Stimulated activated effector memory CD8-positive, alpha-beta T cell treated with anti-CD3 and anti-CD28 coated beads, Interleukin-12 subunit alpha, Interleukin-12 subunit beta, amount 100 ng/mL, for 72 hours (primary cell): Measurements from ENCODE around the gene PDIK1L.

ENCODE experiments used
- ATAC-seq: fragments of 150-1000 bp; cut with Tn5 transposase; 2 replicates; pipeline ENCODE4 v1.10.0; 2021
- DNase-seq, 2 donors: peaks; one replicate each; pipeline ENCODE4 v3.0.0; 2021 to 2022; ENCODE audit warnings: low spot score in 2 of 2
- H3K27ac Mint-ChIP-seq: one replicate; pipeline ENCODE4 v1.8.0; 2022; ENCODE audit warnings: mild to moderate bottlenecking, mixed read lengths
- H3K36me3 Mint-ChIP-seq: one replicate; pipeline ENCODE4 v1.8.0; 2022; ENCODE audit warnings: mild to moderate bottlenecking, mixed read lengths
- H3K4me1 Mint-ChIP-seq: one replicate; pipeline ENCODE4 v1.8.0; 2022; ENCODE audit warnings: mixed read lengths
- H3K4me3 Mint-ChIP-seq: one replicate; pipeline ENCODE4 v1.8.0; 2022; ENCODE audit warnings: mild to moderate bottlenecking, mixed read lengths
- H3K9me3 Mint-ChIP-seq: one replicate; pipeline ENCODE4 v1.8.0; 2022; ENCODE audit warnings: mixed read lengths

Gene PDIK1L

GRCh38 chr1:26125946-26126320 is 14.3 kb downstream of the PDIK1L start:
- Mint-ChIP-seq H3K9me3 (no peaks in the 10 kb centered on the region), H3K4me1 (peaks cover 26% of the 10 kb centered on the region), H3K36me3 (peaks cover 37% of the 10 kb centered on the region), H3K27ac (peak overlapping the region; percentile 89), H3K4me3 (peak overlapping the region; percentile 39)
- ATAC-seq: no peak
- DNase-seq: no peak

GRCh38 chr1:26126321-26127084 is 14.9 kb downstream of the PDIK1L start:
- H3K4me1 Mint-ChIP-seq: peaks cover 26% of the 10 kb centered on the region

GRCh38 chr1:26127235-26128163 is 15.9 kb downstream of the PDIK1L start:
- Mint-ChIP-seq H3K27ac (no peak overlapping the region), H3K4me3 (peak overlapping the region; percentile 7), H3K4me1 (peaks cover 26% of the 10 kb centered on the region), H3K36me3 (peaks cover 25% of the 10 kb centered on the region), H3K9me3 (no peaks in the 10 kb centered on the region)
- ATAC-seq (no peak), DNase-seq (no peak)

More at GRCh38 chr1:26126321-26127084, 14.9 kb downstream of the PDIK1L start:
- Mint-ChIP-seq H3K27ac (peak overlapping the region; percentile 89), H3K36me3 (peaks cover 35% of the 10 kb centered on the region), H3K4me3 (peak overlapping the region; percentile 39), H3K9me3 (no peaks in the 10 kb centered on the region)
- ATAC-seq: peak; percentile 97
- DNase-seq: no peak

GRCh38 chr1:26129778-26130177 is 18.2 kb downstream of the PDIK1L start:
- H3K4me1 Mint-ChIP-seq: peaks cover 19% of the 10 kb centered on the region
- H3K36me3 Mint-ChIP-seq: peaks cover 7% of the 10 kb centered on the region
- DNase-seq (no peak), ATAC-seq (no peak)
- H3K9me3 Mint-ChIP-seq: no peaks in the 10 kb centered on the region
- H3K4me3 Mint-ChIP-seq: no peak overlapping the region
- no peak overlapping the region for H3K27ac Mint-ChIP-seq

- H3K27ac Mint-ChIP-seq: no peak overlapping the region
- ATAC-seq (no peak), DNase-seq (no peak)
- H3K36me3 Mint-ChIP-seq: peaks cover 7% of the 10 kb centered on the region
- peaks cover 19% of the 10 kb centered on the region for H3K4me1 Mint-ChIP-seq
- no peak overlapping the region for H3K4me3 Mint-ChIP-seq
- H3K9me3 Mint-ChIP-seq: no peaks in the 10 kb centered on the region
Measured at GRCh38 chr1:26130695-26131094, 19.1 kb downstream of the PDIK1L start.

- no peak for ATAC-seq
- Mint-ChIP-seq H3K36me3 (no peaks in the 10 kb centered on the region), H3K9me3 (no peaks in the 10 kb centered on the region)
Measured at GRCh38 chr1:26132128-26132833, 20.7 kb downstream of the PDIK1L start.

GRCh38 chr1:26132834-26133167 is 21.2 kb downstream of the PDIK1L start:
- Mint-ChIP-seq H3K4me3 (no peak overlapping the region), H3K36me3 (no peaks in the 10 kb centered on the region), H3K9me3 (no peaks in the 10 kb centered on the region), H3K4me1 (peaks cover 4% of the 10 kb centered on the region), H3K27ac (no peak overlapping the region)
- ATAC-seq (no peak), DNase-seq (no peak)

More at GRCh38 chr1:26132128-26132833, 20.7 kb downstream of the PDIK1L start:
- no peak overlapping the region for H3K4me3 Mint-ChIP-seq
- H3K27ac Mint-ChIP-seq: no peak overlapping the region
- DNase-seq: no peak
- H3K4me1 Mint-ChIP-seq: peaks cover 9% of the 10 kb centered on the region

GRCh38 chr1:26134466-26134865 is 22.8 kb downstream of the PDIK1L start:
- DNase-seq: no peak
- Mint-ChIP-seq H3K4me1 (peaks cover 6% of the 10 kb centered on the region), H3K27ac (no peak overlapping the region), H3K36me3 (no peaks in the 10 kb centered on the region), H3K4me3 (no peak overlapping the region), H3K9me3 (no peaks in the 10 kb centered on the region)
- no peak for ATAC-seq

- no peak overlapping the region for H3K4me3 Mint-ChIP-seq
- ATAC-seq (no peak), DNase-seq (no peak)
- H3K27ac Mint-ChIP-seq: no peak overlapping the region
- no peaks in the 10 kb centered on the region for H3K36me3 Mint-ChIP-seq
- H3K9me3 Mint-ChIP-seq: no peaks in the 10 kb centered on the region
- peaks cover 6% of the 10 kb centered on the region for H3K4me1 Mint-ChIP-seq
Measured at GRCh38 chr1:26138974-26139558, 27.4 kb downstream of the PDIK1L start.

- ATAC-seq (no peak), DNase-seq (no peak)
- Mint-ChIP-seq H3K4me3 (no peak overlapping the region), H3K9me3 (no peaks in the 10 kb centered on the region), H3K36me3 (no peaks in the 10 kb centered on the region), H3K4me1 (peaks cover 11% of the 10 kb centered on the region), H3K27ac (no peak overlapping the region)
Measured at GRCh38 chr1:26142159-26142558, 30.5 kb downstream of the PDIK1L start.

GRCh38 chr1:26145041-26145959 is 33.7 kb downstream of the PDIK1L start:
- no peak overlapping the region for H3K4me3 Mint-ChIP-seq
- no peak overlapping the region for H3K27ac Mint-ChIP-seq

GRCh38 chr1:26145960-26146294 is 34.3 kb downstream of the PDIK1L start:
- H3K9me3 Mint-ChIP-seq: no peaks in the 10 kb centered on the region
- ATAC-seq (no peak), DNase-seq (no peak)
- H3K4me3 Mint-ChIP-seq: no peak overlapping the region
- H3K36me3 Mint-ChIP-seq: peaks cover 5% of the 10 kb centered on the region
- no peak overlapping the region for H3K27ac Mint-ChIP-seq
- H3K4me1 Mint-ChIP-seq: peaks cover 5% of the 10 kb centered on the region

More at GRCh38 chr1:26145041-26145959, 33.7 kb downstream of the PDIK1L start:
- ATAC-seq: peak; percentile 86
- peaks cover 5% of the 10 kb centered on the region for H3K4me1 Mint-ChIP-seq
- peaks cover 5% of the 10 kb centered on the region for H3K36me3 Mint-ChIP-seq
- peak; percentile 56 to 79 for DNase-seq
- no peaks in the 10 kb centered on the region for H3K9me3 Mint-ChIP-seq

- peaks cover 5% of the 10 kb centered on the region for H3K36me3 Mint-ChIP-seq
Measured at GRCh38 chr1:26148887-26149286, 37.3 kb downstream of the PDIK1L start.

GRCh38 chr1:26153966-26154532 is 42.4 kb downstream of the PDIK1L start:
- Mint-ChIP-seq H3K9me3 (no peaks in the 10 kb centered on the region), H3K36me3 (no peaks in the 10 kb centered on the region), H3K4me3 (no peak overlapping the region), H3K27ac (no peak overlapping the region), H3K4me1 (no peaks in the 10 kb centered on the region)
- DNase-seq (no peak), ATAC-seq (no peak)

More at GRCh38 chr1:26148887-26149286, 37.3 kb downstream of the PDIK1L start:
- DNase-seq: no peak
- Mint-ChIP-seq H3K4me1 (peaks cover 5% of the 10 kb centered on the region), H3K9me3 (no peaks in the 10 kb centered on the region), H3K27ac (no peak overlapping the region), H3K4me3 (no peak overlapping the region)
- no peak for ATAC-seq
